Stimulated activated CD4-positive, alpha-beta T cell treated with anti-CD3 and anti-CD28 coated beads, Interleukin-2, amount 100 ng/mL, for 48 hours (primary cell): ENCODE data around the gene HOXC5.

Source experiments
- DNase-seq, 2 donors: peaks; one replicate each; pipeline ENCODE4 v3.0.0-alpha.2; 2020

HOXC5 gene

DNA sequence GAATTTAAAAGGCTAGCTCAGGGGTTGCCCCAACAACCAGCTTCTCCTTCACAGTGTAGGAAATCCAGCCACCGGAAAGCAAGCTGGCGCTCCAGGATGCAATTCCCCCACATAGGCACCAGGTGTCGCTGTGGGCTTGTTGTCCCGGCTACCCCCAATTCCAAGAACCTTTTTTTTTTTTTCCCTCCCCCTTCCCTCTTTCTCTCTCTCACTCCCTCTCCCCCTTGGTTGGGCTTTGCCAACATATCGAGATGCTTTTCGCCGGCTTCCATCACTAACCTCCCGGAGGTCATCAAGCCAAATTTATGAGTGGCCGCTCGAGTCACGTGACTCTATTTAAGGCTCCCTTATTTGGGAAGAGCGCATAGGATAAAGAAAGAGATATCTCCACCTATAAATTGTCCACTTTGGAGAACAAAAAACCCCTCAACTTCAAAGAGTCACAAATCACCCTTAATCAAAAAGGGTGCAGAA lies at the start of gene HOXC5:
HOXC5 (plus strand) TSS at position 424 of the 474 bp plus-strand sequence. CDS start 73 bp downstream, outside the sequence.
- DNase-seq, result peak; percentile 63 to 67

GRCh38 chr12:53983568-53983949 lies 49.3 kb upstream of the HOXC5 start:
- no peak for DNase-seq

DNA sequence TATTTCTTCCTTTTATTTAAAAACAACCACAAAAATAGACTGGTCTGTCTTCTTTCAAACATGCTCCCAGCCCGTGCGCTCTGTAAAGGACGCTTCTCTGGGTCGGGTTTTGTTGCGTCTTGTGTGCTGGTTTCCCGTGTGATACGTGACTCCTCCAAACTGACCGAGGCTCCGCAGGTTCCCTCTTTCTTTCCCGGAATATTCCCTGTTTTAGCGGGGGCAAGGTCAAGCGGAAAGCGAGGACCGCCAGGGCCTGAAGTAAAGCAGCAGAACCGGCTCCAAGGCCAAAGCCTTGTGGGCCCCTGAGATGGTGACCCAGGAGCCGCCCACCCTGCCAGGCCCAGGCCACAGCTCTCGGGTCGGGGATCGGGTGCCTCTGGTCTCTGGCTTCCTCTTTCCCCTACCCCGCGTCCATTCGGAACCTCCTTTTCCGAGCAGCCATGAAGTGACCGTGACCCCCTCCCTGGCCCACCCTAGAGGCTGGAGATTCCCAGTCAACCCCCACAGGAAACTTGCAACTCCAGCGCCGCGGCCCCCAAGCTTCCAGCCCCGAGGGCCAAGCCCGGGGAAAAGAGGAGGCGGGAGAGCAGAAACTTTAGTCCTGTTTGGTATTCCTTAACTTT lies 48.8 kb upstream of the HOXC5 start:
- DNase-seq, result no peak

DNA sequence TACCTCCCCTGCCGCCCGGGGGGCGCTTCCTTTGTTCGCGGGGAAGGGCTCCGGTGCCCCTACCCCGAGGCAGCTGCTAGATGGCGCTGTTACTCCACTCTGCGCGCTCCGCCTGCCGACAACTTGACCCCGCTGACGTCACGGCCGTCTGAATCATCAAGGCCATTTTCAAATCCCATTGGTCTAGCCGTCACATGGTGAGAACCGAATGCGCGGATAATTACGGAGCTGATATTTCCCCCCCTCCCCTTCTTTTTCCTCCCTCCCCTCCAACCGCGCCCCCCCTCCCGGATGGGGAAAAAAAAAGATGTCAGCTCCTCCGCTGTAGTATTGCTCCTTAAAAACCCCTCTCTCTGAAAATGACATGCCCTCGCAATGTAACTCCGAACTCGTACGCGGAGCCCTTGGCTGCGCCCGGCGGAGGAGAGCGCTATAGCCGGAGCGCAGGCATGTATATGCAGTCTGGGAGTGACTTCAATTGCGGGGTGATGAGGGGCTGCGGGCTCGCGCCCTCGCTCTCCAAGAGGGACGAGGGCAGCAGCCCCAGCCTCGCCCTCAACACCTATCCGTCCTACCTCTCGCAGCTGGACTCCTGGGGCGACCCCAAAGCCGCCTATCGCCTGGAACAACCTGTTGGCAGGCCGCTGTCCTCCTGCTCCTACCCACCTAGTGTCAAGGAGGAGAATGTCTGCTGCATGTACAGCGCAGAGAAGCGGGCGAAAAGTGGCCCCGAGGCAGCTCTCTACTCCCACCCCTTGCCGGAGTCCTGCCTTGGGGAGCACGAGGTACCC lies 47.8 kb upstream of the HOXC5 start, which contains the start of gene HOXC10:
HOXC10 (plus strand) TSS at position 246 of the 791 bp plus-strand sequence; CDS start at position 360, 114 bp downstream.
- DNase-seq, result peak; percentile 85 to 89

GRCh38 chr12:53985692-53985993 lies 47.2 kb upstream of the HOXC5 start:
- no peak for DNase-seq

DNA sequence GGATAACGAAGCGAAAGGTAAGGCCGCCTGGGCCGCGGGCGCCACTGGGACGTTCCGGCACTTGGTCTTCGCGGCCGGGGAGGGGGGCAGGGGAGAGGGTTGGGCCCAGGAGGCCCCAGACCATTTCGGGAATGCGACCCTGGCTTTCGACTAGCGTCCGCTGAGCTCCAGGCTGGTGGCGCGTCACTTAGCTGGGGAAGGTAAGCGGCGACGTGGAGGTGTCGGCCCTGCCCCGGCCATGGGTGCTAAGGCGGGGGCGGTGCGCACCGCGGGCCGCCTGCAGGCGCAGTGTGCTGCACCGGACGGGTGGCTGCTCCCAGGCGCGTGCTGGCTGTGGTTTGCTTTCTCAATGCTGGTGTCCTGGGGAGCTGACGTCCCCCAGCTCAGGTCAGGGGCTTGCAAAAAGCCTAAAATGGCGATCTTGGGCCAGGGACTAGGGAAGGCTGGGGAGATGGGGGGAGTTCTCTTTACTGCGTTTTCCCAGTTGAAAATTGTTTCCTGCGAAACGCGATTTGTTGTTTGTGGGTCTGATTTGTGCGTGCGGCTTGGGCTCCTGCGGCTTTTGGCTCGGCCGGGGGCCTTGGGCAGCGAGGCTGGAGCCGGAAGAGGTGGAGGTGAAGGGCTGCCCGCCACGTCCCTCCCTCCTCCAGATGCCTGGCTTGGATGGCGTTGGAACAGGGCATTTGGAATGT lies 46.7 kb upstream of the HOXC5 start:
- DNase-seq, result no peak

- no peak for DNase-seq
Measured at GRCh38 chr12:53986686-53987483, 46.0 kb upstream of the HOXC5 start.

GRCh38 chr12:53987787-53988230 lies 45.0 kb upstream of the HOXC5 start:
- DNase-seq, result no peak

GRCh38 chr12:53988541-53989226 lies 44.2 kb upstream of the HOXC5 start:
- DNase-seq, result no peak

GRCh38 chr12:53989227-53990113 lies 43.4 kb upstream of the HOXC5 start:
- DNase-seq, result no peak

DNA sequence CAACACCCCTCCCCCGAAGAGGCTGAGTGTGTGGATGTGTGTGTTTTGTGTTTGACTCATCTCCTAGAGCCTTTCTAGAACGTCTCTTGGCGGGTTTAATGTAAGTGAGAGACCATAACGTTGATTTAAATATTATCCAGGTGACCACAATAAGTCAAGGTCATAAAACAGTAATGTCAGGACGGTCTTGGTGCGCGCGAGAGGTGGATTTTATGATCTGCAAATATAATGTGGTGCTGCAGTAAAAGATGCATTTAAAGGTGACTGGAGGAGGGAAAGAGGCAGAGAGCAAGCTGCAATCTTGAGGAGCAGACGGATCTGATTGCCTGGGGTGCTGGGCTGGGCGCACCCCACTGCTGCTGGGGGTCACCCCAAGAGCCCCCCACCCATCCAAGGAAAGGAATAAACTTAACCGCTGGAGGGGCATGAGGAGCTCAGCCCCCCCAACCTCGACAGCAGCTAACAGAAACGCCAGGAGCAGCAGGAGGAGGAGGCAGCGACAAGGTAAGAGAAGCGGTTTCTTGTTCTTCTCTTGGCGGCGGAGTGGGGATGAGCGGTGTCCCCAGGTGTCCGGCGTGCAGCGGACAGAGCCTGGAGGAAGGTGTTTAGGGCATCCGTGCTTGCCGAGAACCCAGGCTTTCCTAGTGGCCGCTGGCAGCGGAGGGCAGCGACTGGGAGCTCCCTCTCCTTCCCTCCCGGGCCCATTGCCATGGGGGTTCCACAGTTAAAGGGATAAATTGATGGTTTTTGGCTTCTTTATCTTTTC lies 42.4 kb upstream of the HOXC5 start:
- no peak for DNase-seq

GRCh38 chr12:53991077-53991460 lies 41.8 kb upstream of the HOXC5 start:
- no peak for DNase-seq

DNA sequence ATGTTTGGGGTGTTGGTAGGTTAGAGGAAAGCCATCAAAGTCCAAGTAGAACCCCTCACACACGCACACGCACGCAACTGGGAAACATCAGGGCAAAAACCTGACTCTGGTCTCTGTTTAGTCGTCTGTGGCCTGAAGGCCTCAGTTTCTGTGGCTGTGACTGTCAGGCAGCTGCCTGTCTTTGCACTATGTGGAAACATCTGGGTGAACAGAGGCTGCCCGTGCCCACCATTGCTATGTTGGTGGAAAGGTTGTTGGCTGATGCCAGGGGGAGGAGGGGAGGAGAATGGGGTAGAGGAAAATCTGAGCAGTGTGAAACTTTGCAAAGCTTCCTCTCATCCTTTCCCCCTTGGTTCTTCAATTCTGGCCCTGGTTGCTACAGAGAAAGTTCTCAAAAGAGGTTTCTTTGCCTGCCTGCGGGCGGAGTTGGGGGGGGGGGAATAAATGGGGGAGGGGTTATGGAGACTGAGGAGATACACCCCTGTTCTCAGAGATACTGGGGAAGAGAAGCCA lies 40.4 kb upstream of the HOXC5 start:
- DNase-seq, result no peak

DNA sequence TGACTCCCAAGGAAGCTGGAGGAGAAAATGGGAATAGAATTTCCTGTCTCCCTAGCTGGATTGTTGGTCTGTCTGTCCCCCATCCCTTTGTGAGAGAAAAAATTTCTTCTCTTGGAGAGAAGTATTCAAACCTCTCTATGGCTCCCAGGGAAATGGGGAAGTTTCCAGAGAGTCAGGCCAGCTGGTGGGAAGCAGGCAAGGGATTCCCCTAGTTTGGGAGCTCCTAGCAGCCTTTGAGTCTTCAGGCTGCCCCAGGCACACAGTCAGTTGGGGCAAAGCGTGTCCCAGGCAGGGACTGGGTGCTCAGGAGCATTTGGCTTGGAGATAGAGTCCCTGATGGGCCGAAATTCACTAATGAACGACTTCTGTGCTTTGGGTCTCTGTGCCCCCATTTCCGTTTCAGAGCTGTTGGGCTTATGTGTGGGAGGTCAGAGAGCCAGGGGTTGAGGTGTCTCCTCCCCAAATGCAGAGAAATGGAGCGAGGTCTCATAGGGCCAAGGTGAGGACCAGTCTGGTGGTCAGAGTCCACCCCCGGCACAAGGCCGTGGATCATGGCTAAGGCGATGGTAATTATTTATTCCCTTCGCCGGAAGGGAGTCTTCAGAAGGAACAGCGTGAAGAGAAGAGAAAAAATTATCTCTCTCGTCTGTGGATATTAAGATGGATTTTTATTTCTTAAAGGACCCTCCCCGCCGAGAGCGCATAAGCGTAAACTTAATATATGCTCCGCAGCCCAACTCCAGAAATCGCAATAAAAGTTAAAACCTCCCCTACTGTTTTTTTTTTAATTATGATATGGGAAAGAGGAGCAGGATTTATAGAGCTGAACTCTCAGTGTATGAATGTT lies 39.5 kb upstream of the HOXC5 start:
- no peak for DNase-seq

- no peak for DNase-seq
Measured at GRCh38 chr12:53994009-53994263, 38.9 kb upstream of the HOXC5 start.

DNA sequence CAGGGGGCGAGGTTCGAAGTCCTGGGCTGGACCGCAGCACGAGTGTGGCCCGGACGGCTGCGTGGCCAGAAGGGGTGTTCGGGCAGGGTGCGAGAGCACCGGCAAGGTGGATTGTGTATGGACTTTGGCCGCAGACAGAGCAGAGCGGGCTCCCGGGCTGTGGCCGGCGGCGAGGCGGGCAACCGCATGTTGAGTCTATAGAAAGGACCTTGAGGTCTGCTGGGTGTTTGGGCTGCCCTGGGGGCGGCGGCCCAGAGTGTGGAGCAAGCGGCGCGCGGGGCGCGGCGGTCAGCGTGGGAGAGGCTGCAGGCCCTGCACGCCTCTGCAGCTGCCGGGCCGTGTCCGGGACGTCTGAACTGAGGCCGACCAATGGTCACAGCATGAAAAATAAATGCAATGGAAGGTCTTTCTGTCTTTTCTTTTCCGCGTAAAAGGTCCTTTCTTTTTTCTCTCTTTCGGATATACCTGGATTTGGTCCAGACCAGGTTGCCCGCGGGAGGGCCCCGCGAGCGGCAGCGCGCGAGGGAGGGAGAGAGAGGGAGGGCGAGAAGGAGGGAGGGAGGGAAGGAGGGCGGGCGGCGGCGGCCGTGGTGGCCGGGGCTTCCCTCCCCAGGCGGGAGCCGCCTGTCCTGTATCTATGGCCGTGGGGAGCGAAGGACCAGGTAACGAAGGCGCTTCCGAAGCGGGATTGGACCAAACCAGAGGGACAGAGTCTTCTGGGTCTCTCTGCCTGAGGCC lies 38.4 kb upstream of the HOXC5 start:
- DNase-seq, result no peak

DNA sequence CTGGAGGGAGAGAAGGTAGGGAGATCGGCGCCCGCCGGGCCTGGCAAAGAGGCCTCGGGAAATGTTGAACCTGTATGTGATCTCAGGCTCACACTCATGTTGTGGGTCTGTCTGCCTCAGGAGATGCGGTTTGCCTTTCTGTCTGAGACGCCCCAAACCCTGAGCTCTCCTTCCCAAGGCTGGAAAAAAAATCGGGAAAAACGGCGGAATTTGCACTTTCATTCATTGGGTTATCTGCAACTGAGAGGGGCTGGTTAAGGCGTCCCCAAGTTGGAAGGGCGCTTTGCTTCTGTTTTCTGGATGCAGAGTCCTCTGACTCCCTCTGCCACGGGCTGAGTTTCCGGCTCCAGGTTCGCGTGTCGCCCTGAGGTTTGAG lies 37.9 kb upstream of the HOXC5 start:
- no peak for DNase-seq

- DNase-seq, result no peak
Measured at GRCh38 chr12:53995378-53996239, 37.2 kb upstream of the HOXC5 start.
